Neural cell (in vitro differentiated cells): ENCODE results near the gene MOSMO. TPM values are rescaled to one million over a fixed set of nuclear protein-coding genes. Genes with fewer than 3 reads are reported as not detected.

Source experiments
- H2AFZ ChIP-seq: fragments of 200-600, 300-800 bp; sonication (generic), shearing (Covaris generic); 2 replicates; pipeline ENCODE4 v1.6.0; 2014; ENCODE audit warnings: low read depth, mild to moderate bottlenecking, antibody characterized with exemption, low read length, moderate library complexity
- H3F3A ChIP-seq: fragments of 200-600 bp; shearing (Covaris generic); 2 replicates; pipeline ENCODE4 v1.6.1; 2016; ENCODE audit warnings: mild to moderate bottlenecking, moderate library complexity, mixed read lengths, antibody characterized with exemption, low read length; ENCODE audit not compliant: insufficient read depth, poor library complexity, severe bottlenecking
- H3K27ac ChIP-seq: fragments of 200-600, 300-800 bp; sonication (generic), shearing (Covaris generic); 2 replicates; pipeline ENCODE4 v1.5.1; 2014; ENCODE audit warnings: mild to moderate bottlenecking, low read length, moderate library complexity
- H3K27me3 ChIP-seq: fragments of 300-800, 200-600 bp; sonication (generic), shearing (Covaris generic); 2 replicates; pipeline ENCODE4 v1.6.0; 2014; ENCODE audit warnings: mild to moderate bottlenecking, low read depth, low read length, moderate library complexity; ENCODE audit not compliant: insufficient read depth
- H3K36me3 ChIP-seq: fragments of 300-800, 200-600 bp; sonication (generic), shearing (Covaris generic); 2 replicates; pipeline ENCODE4 v1.5.1; 2014; ENCODE audit warnings: mild to moderate bottlenecking, antibody characterized with exemption, low read length, moderate library complexity; ENCODE audit not compliant: insufficient read depth
- H3K4me2 ChIP-seq: fragments of 300-800, 200-600 bp; sonication (generic), shearing (Covaris generic); 2 replicates; pipeline ENCODE4 v1.6.0; 2014; ENCODE audit warnings: mild to moderate bottlenecking, low read length
- H3K4me3 ChIP-seq: fragments of 300-800, 200-600 bp; sonication (generic), shearing (Covaris generic); 2 replicates; pipeline ENCODE4 v1.5.1; 2014; ENCODE audit warnings: mild to moderate bottlenecking, low read length, moderate library complexity
- H3K79me2 ChIP-seq: fragments of 200-600 bp; shearing (Covaris generic); replicated peaks from 2 replicates; pipeline ENCODE4 v1.6.0; 2014; ENCODE audit warnings: mild to moderate bottlenecking, low read length, moderate library complexity; ENCODE audit not compliant: insufficient read depth
- H3K9ac ChIP-seq: fragments of 300-800, 200-600 bp; sonication (generic), shearing (Covaris generic); 2 replicates; pipeline ENCODE4 v1.6.1; 2016; ENCODE audit warnings: mild to moderate bottlenecking, low read length, mixed read lengths
- H3K9me2 ChIP-seq: fragments of 200-600 bp; shearing (Covaris generic); 2 replicates; pipeline ENCODE4 v1.6.1; 2016; ENCODE audit warnings: mild to moderate bottlenecking, low read length, mixed read lengths; ENCODE audit not compliant: insufficient read depth
- H3K9me3 ChIP-seq: fragments of 200-600, 300-800 bp; sonication (generic), shearing (Covaris generic); 2 replicates; pipeline ENCODE4 v1.6.1; 2016; ENCODE audit warnings: mild to moderate bottlenecking, mixed run types, low read length, moderate library complexity, mixed read lengths
- H4K20me1 ChIP-seq: fragments of 200-600 bp; shearing (Covaris generic); 2 replicates; pipeline ENCODE4 v1.6.1; 2016; ENCODE audit warnings: mild to moderate bottlenecking, mixed run types; ENCODE audit not compliant: insufficient read depth
- CTCF ChIP-seq: fragments of 450-650 bp; IDR thresholded peaks from 2 replicates; pipeline ENCODE4 v1.5.1; 2014; ENCODE audit warnings: antibody characterized with exemption, mild to moderate bottlenecking, moderate library complexity; ENCODE audit not compliant: poor library complexity, severe bottlenecking
- EP300 ChIP-seq: fragments of 450-650 bp; conservative IDR thresholded peaks from 2 replicates; pipeline ENCODE4 v1.6.1; 2014; ENCODE audit warnings: antibody characterized with exemption, mild to moderate bottlenecking, moderate library complexity; ENCODE audit not compliant: poor library complexity, severe bottlenecking
- EZH2 ChIP-seq: fragments of 200-600, 300-800 bp; shearing (Covaris generic), sonication (generic); IDR thresholded peaks from 2 replicates; pipeline ENCODE4 v1.6.1; 2014; ENCODE audit warnings: antibody characterized with exemption, low read length, borderline replicate concordance, mild to moderate bottlenecking; ENCODE audit not compliant: insufficient read depth, poor library complexity, severe bottlenecking
- MXI1 ChIP-seq: fragments of 450-650 bp; conservative IDR thresholded peaks from 2 replicates; pipeline ENCODE4 v1.6.1; 2014; ENCODE audit warnings: antibody characterized with exemption, mild to moderate bottlenecking; ENCODE audit not compliant: poor library complexity, severe bottlenecking
- POLR2AphosphoS5 ChIP-seq: IDR thresholded peaks from 2 replicates; pipeline ENCODE4 v1.6.1; 2012
- RAD21 ChIP-seq: fragments of 450-650 bp; conservative IDR thresholded peaks from 2 replicates; pipeline ENCODE4 v1.6.1; 2014; ENCODE audit warnings: antibody characterized with exemption, mild to moderate bottlenecking, moderate library complexity
- SMC3 ChIP-seq: fragments of 450-650 bp; conservative IDR thresholded peaks from 2 replicates; pipeline ENCODE4 v1.6.1; 2014; ENCODE audit warnings: antibody characterized with exemption, mild to moderate bottlenecking, moderate library complexity; ENCODE audit not compliant: poor library complexity
- TAF1 ChIP-seq: IDR thresholded peaks from 2 replicates; pipeline ENCODE4 v1.6.1; 2012; ENCODE audit warnings: low read depth
- polyA plus RNA-seq: library from polyadenylated mRNA; depleted of rRNA; stranded (reverse); fragments of >200 nt; gene quantifications from 2 replicates; pipeline ENCODE4 v1.2.3, GENCODE V29; 2014
- TF ChIP-seq, protein P1 (sequence below): IDR thresholded peaks from 2 replicates; pipeline ENCODE4 v1.6.1; 2012; ENCODE audit warnings: borderline replicate concordance

The MOSMO gene
- polyA plus RNA-seq, 1 donor from 2014 or later = 56.3 TPM

DNA sequence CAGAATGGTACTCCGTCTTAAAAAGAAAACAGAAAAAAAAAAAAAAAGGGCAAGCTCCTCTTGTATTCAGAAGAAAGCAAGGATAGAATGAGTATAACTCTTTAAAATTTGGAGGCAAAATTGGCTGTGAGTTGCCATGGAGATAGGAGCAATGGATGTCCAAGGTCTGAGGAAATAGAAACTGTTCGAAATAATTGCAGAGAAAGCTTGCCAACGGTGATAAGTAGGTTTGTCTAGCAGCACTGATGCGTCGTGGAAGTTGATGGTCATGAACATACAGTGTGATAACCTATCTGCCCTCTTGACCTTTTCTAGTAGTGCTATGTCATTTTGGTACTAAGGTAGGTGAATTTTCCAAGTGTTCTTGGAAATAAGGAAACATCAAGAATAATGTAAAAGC is 3.0 kb downstream of the MOSMO start:
- Histone ChIP-seq H3K27me3 (no peaks in the 10 kb centered on the region), H3K9me3 (no peaks in the 10 kb centered on the region)

DNA sequence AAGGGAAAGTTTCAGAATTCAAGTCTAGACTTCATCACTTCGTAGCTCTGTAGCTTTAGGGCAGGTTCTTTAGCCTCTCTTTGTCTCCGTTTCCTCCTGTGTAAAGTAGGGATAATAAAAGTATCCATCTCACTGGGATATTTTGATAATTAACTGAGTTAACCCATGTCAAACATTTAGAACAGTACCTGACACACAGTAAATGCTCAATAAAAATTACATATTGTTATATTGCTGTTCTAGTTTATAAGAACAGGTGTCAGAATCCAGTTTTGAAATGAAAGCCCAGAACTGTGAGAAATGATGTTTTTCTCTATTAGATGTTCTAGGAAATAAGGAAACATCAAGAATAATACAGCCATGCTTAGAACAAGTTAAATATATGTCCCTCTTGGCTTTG is 4.3 kb downstream of the MOSMO start:
- no peaks in the 10 kb centered on the region for H3K36me3 ChIP-seq
- H2AFZ ChIP-seq = no peak overlapping the region
- no peaks in the 10 kb centered on the region for H3K9me3 ChIP-seq
- no peak overlapping the region for H3K27ac ChIP-seq
- no peak overlapping the region for H3K4me3 ChIP-seq
- no peaks in the 10 kb centered on the region for H3K9me2 ChIP-seq
- H3K4me2 ChIP-seq = no peak overlapping the region
- H3F3A ChIP-seq = no peaks in the 10 kb centered on the region
- H3K79me2 ChIP-seq = peaks cover 13% of the 10 kb centered on the region
- H3K9ac ChIP-seq = no peak overlapping the region
- TF ChIP-seq MXI1 (no peak), TAF1 (no peak), EZH2 (no peak), EP300 (no peak), SMC3 (no peak), RAD21 (no peak), CTCF (no peak), POLR2AphosphoS5 (no peak)
- TF ChIP-seq, protein P1, sequence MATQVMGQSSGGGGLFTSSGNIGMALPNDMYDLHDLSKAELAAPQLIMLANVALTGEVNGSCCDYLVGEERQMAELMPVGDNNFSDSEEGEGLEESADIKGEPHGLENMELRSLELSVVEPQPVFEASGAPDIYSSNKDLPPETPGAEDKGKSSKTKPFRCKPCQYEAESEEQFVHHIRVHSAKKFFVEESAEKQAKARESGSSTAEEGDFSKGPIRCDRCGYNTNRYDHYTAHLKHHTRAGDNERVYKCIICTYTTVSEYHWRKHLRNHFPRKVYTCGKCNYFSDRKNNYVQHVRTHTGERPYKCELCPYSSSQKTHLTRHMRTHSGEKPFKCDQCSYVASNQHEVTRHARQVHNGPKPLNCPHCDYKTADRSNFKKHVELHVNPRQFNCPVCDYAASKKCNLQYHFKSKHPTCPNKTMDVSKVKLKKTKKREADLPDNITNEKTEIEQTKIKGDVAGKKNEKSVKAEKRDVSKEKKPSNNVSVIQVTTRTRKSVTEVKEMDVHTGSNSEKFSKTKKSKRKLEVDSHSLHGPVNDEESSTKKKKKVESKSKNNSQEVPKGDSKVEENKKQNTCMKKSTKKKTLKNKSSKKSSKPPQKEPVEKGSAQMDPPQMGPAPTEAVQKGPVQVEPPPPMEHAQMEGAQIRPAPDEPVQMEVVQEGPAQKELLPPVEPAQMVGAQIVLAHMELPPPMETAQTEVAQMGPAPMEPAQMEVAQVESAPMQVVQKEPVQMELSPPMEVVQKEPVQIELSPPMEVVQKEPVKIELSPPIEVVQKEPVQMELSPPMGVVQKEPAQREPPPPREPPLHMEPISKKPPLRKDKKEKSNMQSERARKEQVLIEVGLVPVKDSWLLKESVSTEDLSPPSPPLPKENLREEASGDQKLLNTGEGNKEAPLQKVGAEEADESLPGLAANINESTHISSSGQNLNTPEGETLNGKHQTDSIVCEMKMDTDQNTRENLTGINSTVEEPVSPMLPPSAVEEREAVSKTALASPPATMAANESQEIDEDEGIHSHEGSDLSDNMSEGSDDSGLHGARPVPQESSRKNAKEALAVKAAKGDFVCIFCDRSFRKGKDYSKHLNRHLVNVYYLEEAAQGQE = no peak
- no peaks in the 10 kb centered on the region for H3K27me3 ChIP-seq
- no peaks in the 10 kb centered on the region for H4K20me1 ChIP-seq

More for the DNA sequence above, 3.0 kb downstream of the MOSMO start:
- no peak overlapping the region for H2AFZ ChIP-seq
- H3F3A ChIP-seq = no peaks in the 10 kb centered on the region
- H4K20me1 ChIP-seq = no peaks in the 10 kb centered on the region
- H3K9me2 ChIP-seq = no peaks in the 10 kb centered on the region
- TF ChIP-seq RAD21 = no peak
- TF ChIP-seq POLR2AphosphoS5 = no peak
- H3K9ac ChIP-seq = no peak overlapping the region
- H3K36me3 ChIP-seq = no peaks in the 10 kb centered on the region
- no peak overlapping the region for H3K27ac ChIP-seq
- no peak overlapping the region for H3K4me2 ChIP-seq
- H3K4me3 ChIP-seq = no peak overlapping the region
- H3K79me2 ChIP-seq = peaks cover 13% of the 10 kb centered on the region

- no peak overlapping the region for H3K27ac ChIP-seq
- no peaks in the 10 kb centered on the region for H3F3A ChIP-seq
- H3K9me2 ChIP-seq = no peaks in the 10 kb centered on the region
- H3K4me2 ChIP-seq = no peak overlapping the region
- H3K27me3 ChIP-seq = no peaks in the 10 kb centered on the region
- no peak for TF ChIP-seq CTCF
- no peak for TF ChIP-seq POLR2AphosphoS5
- no peak for TF ChIP-seq SMC3
- TF ChIP-seq MXI1 = no peak
- no peak for TF ChIP-seq TAF1
- TF ChIP-seq RAD21 = no peak
- TF ChIP-seq EP300 = no peak
- TF ChIP-seq, protein P1 = no peak
- TF ChIP-seq EZH2 = no peak
- no peak overlapping the region for H3K9ac ChIP-seq
- no peak overlapping the region for H2AFZ ChIP-seq
- no peaks in the 10 kb centered on the region for H4K20me1 ChIP-seq
- H3K36me3 ChIP-seq = no peaks in the 10 kb centered on the region
- no peak overlapping the region for H3K4me3 ChIP-seq
- H3K9me3 ChIP-seq = no peaks in the 10 kb centered on the region
- H3K79me2 ChIP-seq = peaks cover 11% of the 10 kb centered on the region
Measured at GRCh38 chr16:22013486-22013885, 5.6 kb downstream of the MOSMO start.
